Esophagus muscularis mucosa (tissue), 4 donors: Measurements from ENCODE around the gene TPO. TPM values are rescaled to one million over a fixed set of nuclear protein-coding genes. Genes with fewer than 3 reads are reported as not detected.

ENCODE experiments used
- DNase-seq: peaks from one replicate; pipeline ENCODE4 v3.0.0-alpha.2; 2017; ENCODE audit errors: extremely low spot score
- H3K27ac ChIP-seq, 4 donors: fragments of 200-600 bp; sonication (generic); replicated peaks in 1 of 4; 1 replicate in 3 of 4; 2 replicates in 1 of 4; pipeline ENCODE4 v1.5.1; 2016 to 2019; ENCODE audit warnings: mild to moderate bottlenecking in 1 of 4
- H3K27me3 ChIP-seq, 4 donors: fragments of 200-600 bp; sonication (generic); one replicate each; pipeline versions ENCODE4 v1.5.1 to v1.6.0; 2016 to 2019
- H3K36me3 ChIP-seq, 4 donors: fragments of 200-600 bp; sonication (generic); one replicate each; pipeline ENCODE4 v1.5.1; 2016 to 2019
- H3K4me1 ChIP-seq, 4 donors: fragments of 200-600 bp; sonication (generic); one replicate each; pipeline ENCODE4 v1.5.1; 2016 to 2019
- H3K4me3 ChIP-seq, 4 donors: fragments of 200-600 bp; sonication (generic); 1 replicate in 2 of 4; 2 replicates in 2 of 4; pipeline ENCODE4 v1.5.1; 2016 to 2019; ENCODE audit warnings: mild to moderate bottlenecking in 4 of 4, moderate library complexity in 1 of 4
- H3K9me3 ChIP-seq, 4 donors: fragments of 200-600 bp; sonication (generic); 1 replicate in 3 of 4; 2 replicates in 1 of 4; pipeline ENCODE4 v1.5.1; 2016 to 2019
- EP300 ChIP-seq: sonication (generic); formaldehyde crosslinking; IDR thresholded peaks from one replicate; pipeline ENCODE4 v1.6.1; 2017; ENCODE audit warnings: antibody characterized with exemption
- POLR2A ChIP-seq: fragments of 450-650 bp; IDR thresholded peaks from one replicate; pipeline ENCODE4 v1.6.1; 2017; ENCODE audit warnings: antibody characterized with exemption, moderate library complexity, mild to moderate bottlenecking, low read depth
- POLR2AphosphoS5 ChIP-seq, 2 donors: sonication (generic); formaldehyde crosslinking; IDR thresholded peaks; one replicate each; pipeline ENCODE4 v1.6.1; 2017; ENCODE audit warnings: antibody characterized with exemption in 2 of 2
- WGBS: methylation state at CpG from one replicate; pipeline ENCODE4 v1.1.5; 2018; 5-methylcytosine and 5-hydroxymethylcytosine counted together
- intact Hi-C: fragments of 100-400 bp; cut with DNase I; formaldehyde crosslinking; loops from one replicate; pipeline ENCODE4 v1.15.1; 2023
- total RNA-seq, 4 donors: library from RNA; depleted of rRNA; stranded (reverse); fragments of >200 nt; gene quantifications; one replicate each; pipeline versions ENCODE4 v1.1.0 to v1.2.1, GENCODE V29; 2016
- TF ChIP-seq, protein P1 (sequence below), 3 experiments: fragments of 200-600 bp in 2 of 3; fragments of 450-650 bp in 1 of 3; sonication (generic) in 2 of 3; IDR thresholded peaks; one replicate each; pipeline ENCODE4 v1.5.1; 2017 to 2019; ENCODE audit warnings: antibody characterized with exemption in 3 of 3, mild to moderate bottlenecking in 2 of 3, moderate library complexity in 1 of 3

TPO gene
- total RNA-seq, 4 donors from 2014 or later: 7.1 to 18.4 (median 10.4) TPM

DNA sequence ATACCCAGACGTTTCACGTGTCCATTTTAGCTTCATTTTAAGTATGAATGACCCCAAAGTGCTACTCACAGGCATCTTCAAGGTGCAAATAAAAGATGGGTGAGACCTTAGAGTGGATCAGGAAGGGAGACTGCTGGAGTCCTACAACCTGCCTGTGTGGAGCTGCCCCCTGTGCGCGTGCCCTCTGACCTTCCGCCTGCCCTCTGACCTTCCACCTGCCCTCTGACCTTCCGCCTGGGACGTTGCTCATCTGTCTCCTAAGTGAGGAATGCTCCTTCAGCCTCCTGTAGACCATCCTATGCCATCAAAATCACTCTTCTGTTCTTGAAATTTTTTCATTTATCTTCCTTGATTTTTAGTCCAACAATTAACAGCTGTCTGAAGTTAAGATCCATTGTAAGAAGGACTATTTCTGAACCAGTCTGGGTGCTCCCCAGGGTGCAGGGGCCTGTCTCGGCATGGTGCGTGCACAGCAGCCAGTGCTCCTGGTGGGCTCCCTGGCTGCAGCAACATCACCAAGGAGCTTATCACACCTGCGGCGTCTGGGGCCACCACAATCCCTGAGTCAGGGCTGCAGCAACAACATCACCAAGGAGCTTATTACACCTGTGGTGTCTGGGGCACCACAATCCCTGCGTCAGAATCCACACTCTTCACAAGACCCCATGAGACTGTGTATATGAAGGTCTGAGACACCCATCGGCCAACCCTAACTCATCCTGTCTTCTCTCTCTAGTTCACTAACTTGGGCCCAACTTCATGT lies 86.0 kb downstream of the TPO start:
- DNase-seq: no peak
- peaks cover 0 to 6% (median 0%) of the 10 kb centered on the region in 4 donors for H3K27me3 ChIP-seq
- peaks cover 0 to 27% (median 0%) of the 10 kb centered on the region in 4 donors for H3K36me3 ChIP-seq
- H3K9me3 ChIP-seq: no peaks in the 10 kb centered on the region
- TF ChIP-seq POLR2A (no peak), POLR2AphosphoS5 (IDR thresholded peaks at IDR 0.05) (no peak), EP300 (no peak)
- TF ChIP-seq, protein P1, sequence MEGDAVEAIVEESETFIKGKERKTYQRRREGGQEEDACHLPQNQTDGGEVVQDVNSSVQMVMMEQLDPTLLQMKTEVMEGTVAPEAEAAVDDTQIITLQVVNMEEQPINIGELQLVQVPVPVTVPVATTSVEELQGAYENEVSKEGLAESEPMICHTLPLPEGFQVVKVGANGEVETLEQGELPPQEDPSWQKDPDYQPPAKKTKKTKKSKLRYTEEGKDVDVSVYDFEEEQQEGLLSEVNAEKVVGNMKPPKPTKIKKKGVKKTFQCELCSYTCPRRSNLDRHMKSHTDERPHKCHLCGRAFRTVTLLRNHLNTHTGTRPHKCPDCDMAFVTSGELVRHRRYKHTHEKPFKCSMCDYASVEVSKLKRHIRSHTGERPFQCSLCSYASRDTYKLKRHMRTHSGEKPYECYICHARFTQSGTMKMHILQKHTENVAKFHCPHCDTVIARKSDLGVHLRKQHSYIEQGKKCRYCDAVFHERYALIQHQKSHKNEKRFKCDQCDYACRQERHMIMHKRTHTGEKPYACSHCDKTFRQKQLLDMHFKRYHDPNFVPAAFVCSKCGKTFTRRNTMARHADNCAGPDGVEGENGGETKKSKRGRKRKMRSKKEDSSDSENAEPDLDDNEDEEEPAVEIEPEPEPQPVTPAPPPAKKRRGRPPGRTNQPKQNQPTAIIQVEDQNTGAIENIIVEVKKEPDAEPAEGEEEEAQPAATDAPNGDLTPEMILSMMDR (IDR thresholded peaks at IDR 0.05): no peak
- no peaks in the 10 kb centered on the region for H3K4me1 ChIP-seq
- no peak overlapping the region for H3K27ac ChIP-seq
- intact Hi-C loops: no loop called here
- 89% methylated on average over 11 of the region's 13 CpGs for whole genome bisulfite sequencing
- H3K4me3 ChIP-seq: no peak overlapping the region

DNA sequence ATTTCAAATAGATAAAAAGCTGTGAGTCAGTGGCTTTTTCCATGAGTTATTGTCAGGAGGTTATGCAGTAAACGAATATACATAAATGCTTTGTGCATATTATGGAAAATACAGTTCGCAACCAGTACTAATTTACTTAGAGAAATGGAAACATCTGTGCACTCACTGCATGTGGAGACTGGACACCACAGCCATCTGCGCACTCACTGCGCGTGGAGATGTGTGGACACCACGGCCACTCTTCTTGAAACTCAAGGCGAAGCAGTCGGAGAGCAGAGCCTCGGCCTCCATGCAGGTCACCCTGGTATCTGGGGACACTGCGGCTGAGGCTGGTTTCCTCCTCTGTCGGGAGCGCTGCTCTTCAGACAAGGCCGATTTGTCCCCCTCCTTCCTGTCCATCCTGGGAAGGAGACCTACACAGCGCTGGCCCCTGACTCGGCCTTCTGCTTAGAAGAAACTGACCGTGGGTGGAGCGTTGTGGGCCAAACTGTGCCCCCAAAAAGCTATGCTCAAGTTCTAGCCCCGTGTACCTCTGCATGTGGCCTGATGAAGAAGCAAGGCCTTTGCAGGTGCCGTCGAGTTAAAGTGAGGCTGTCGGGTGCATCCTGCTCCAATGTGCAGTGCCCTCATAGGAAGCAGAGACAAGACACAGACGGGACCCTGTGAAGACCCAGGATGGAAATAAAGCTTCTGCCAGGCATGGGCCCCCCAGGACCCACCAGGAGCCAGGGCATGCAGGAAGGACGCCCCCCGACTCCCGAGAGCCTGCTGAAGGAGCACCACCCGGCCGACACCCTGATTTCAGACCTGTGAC lies 88.0 kb downstream of the TPO start:
- TF ChIP-seq POLR2AphosphoS5 (IDR thresholded peaks at IDR 0.05) (no peak), POLR2A (no peak), EP300 (no peak)
- TF ChIP-seq, protein P1 (IDR thresholded peaks at IDR 0.05): no peak
- Histone ChIP-seq H3K4me3 (no peak overlapping the region), H3K27ac (no peak overlapping the region), H3K27me3 (peaks cover 0 to 14% (median 0%) of the 10 kb centered on the region in 4 donors), H3K4me1 (no peaks in the 10 kb centered on the region), H3K36me3 (peaks cover 0 to 14% (median 0%) of the 10 kb centered on the region in 4 donors), H3K9me3 (no peaks in the 10 kb centered on the region)
- intact Hi-C loops: no loop called here
- DNase-seq: no peak
- WGBS: 91% methylated on average over 25 of the region's 27 CpGs

DNA sequence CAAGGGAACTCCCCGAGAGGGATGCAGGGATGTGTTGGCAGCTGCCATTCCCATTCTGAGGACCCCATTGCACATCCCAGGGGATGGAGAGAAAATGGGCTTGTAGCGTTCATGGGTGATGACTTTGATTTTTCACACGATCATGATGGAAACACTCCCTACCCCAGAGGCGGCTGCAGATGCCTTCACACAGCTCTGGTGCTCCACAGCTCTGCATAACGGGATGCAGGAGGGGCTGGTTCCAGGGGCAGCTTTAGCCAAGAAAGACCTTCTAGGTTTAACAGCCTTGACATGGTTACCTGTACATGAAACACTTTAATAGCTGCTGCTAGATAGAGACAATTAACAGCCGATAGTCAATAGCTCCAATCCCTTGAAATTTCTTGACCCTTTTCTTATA lies 88.7 kb downstream of the TPO start:
- intact Hi-C loops: no loop called here
- no peak overlapping the region for H3K4me3 ChIP-seq
- no peak overlapping the region for H3K27ac ChIP-seq
- peaks cover 0 to 11% (median 0%) of the 10 kb centered on the region in 4 donors for H3K36me3 ChIP-seq
- H3K9me3 ChIP-seq: no peaks in the 10 kb centered on the region
- peaks cover 0 to 9% (median 0%) of the 10 kb centered on the region in 4 donors for H3K27me3 ChIP-seq
- no peak for DNase-seq
- WGBS: 94% methylated on average over 6 of the region's 6 CpGs
- TF ChIP-seq, protein P1 (IDR thresholded peaks at IDR 0.05): no peak
- TF ChIP-seq POLR2A (no peak), POLR2AphosphoS5 (IDR thresholded peaks at IDR 0.05) (no peak), EP300 (no peak)
- H3K4me1 ChIP-seq: no peaks in the 10 kb centered on the region

DNA sequence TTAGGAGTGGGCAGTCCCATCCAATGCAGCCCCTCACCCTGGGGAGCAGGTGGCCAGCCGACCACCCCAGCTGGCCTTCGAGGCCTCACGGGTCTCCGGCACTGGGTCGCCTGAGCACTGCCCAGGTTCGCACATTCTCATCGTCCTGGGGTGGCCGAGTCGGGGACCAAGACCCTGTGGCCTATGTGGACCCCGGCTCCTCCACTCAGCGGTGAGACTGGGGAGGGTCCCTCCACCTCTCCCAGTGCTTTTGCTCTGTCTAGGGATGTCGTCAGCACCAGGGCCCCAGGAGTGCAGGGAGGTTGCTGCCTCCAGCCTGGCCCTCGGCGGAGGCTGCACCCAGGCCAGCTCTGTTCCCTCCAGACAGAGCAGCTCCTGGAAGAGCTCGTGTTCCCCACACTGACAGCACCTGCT lies 89.6 kb downstream of the TPO start:
- Histone ChIP-seq H3K27ac (no peak overlapping the region), H3K27me3 (peaks cover 0 to 9% (median 0%) of the 10 kb centered on the region in 4 donors), H3K9me3 (no peaks in the 10 kb centered on the region), H3K36me3 (peaks cover 0 to 11% (median 0%) of the 10 kb centered on the region in 4 donors), H3K4me1 (no peaks in the 10 kb centered on the region), H3K4me3 (no peak overlapping the region)
- TF ChIP-seq EP300: no peak
- TF ChIP-seq POLR2A: no peak
- no peak for TF ChIP-seq POLR2AphosphoS5 (IDR thresholded peaks at IDR 0.05)
- TF ChIP-seq, protein P1 (IDR thresholded peaks at IDR 0.05): no peak
- DNase-seq: no peak
- no CpG with 5 or more reads among the region's 15 CpGs for WGBS
- intact Hi-C loops: no loop called here
